ENCODE data around the gene ADD1.
A peak's percentile ranks its signal among the peaks of the same experiment; 100 is the strongest.

ADD1 gene

GRCh38 chr4:2961811-2962441, 118.3 kb downstream of the ADD1 start:
- H3K4me3 ChIP-seq = peak overlapping the region; percentile 80 to 82
- no peak overlapping the region for H3K27ac ChIP-seq
- DNase-seq = no peak
- intact Hi-C loops (cut with DNase I; ENCODE audit: low total_unique reads) = loop anchor here (5.0 kb wide), 1 partner anchor 200 kb away; no protein-coding TSS in a partner anchor
- H3K27me3 ChIP-seq = no peaks in the 10 kb centered on the region
- no peak for TF ChIP-seq CTCF (IDR thresholded peaks at IDR 0.05)
- H3K36me3 ChIP-seq = peaks cover 6 to 14% (median 9%) of the 10 kb centered on the region in 3 donors
- peaks cover 3 to 36% (median 20%) of the 10 kb centered on the region in 4 donors for H3K4me1 ChIP-seq
- H3K9me3 ChIP-seq = no peaks in the 10 kb centered on the region

- H3K36me3 ChIP-seq = peaks cover 0 to 7% (median 1%) of the 10 kb centered on the region in 3 donors
- DNase-seq = no peak
- no peaks in the 10 kb centered on the region for H3K9me3 ChIP-seq
- no peak for TF ChIP-seq CTCF (IDR thresholded peaks at IDR 0.05)
- H3K4me1 ChIP-seq = peaks cover 3 to 36% (median 20%) of the 10 kb centered on the region in 4 donors
- no peaks in the 10 kb centered on the region for H3K27me3 ChIP-seq
- intact Hi-C loops (cut with DNase I; ENCODE audit: low total_unique reads) = loop anchor here (5.0 kb wide), 1 partner anchor 200 kb away; no protein-coding TSS in a partner anchor
- peak overlapping the region; percentile 80 to 88 for H3K27ac ChIP-seq
- H3K4me3 ChIP-seq = peak overlapping the region; percentile 80 to 82
Measured at GRCh38 chr4:2962614-2963174, 119.0 kb downstream of the ADD1 start.

GRCh38 chr4:2963175-2963965, 119.7 kb downstream of the ADD1 start, which contains the start of the genes GRK4 and NOP14:
Gene GRK4 (plus strand): TSS chr4:2963571. CDS start chr4:2964071, 500 bp downstream.
Gene NOP14 (minus strand): TSS chr4:2963406. CDS start chr4:2963319, 87 bp downstream.
- Histone ChIP-seq H3K4me1 (peaks cover 3 to 35% (median 20%) of the 10 kb centered on the region in 4 donors), H3K27ac (peak within 1 kb of the TSS; percentile 80 to 88), H3K9me3 (no peaks in the 10 kb centered on the region), H3K27me3 (no peaks in the 10 kb centered on the region), H3K4me3 (peak within 1 kb of the TSS; percentile 80 to 82), H3K36me3 (no peaks in the 10 kb centered on the region)
- intact Hi-C loops (cut with DNase I; ENCODE audit: low total_unique reads) = loop anchor here (5.0 kb wide), 1 partner anchor 201 kb away; no protein-coding TSS in a partner anchor
- DNase-seq = peak; percentile 96 to 99
- peak in 1 of 2 experiments; percentile 28 for TF ChIP-seq CTCF (IDR thresholded peaks at IDR 0.05)

- intact Hi-C loops (cut with DNase I; ENCODE audit: low total_unique reads) = loop anchor here (5.0 kb wide), 1 partner anchor 202 kb away; no protein-coding TSS in a partner anchor
- TF ChIP-seq CTCF (IDR thresholded peaks at IDR 0.05) = no peak
- DNase-seq = peak; percentile 41 to 81
Measured at GRCh38 chr4:2963966-2964471, 120.4 kb downstream of the ADD1 start.

GRCh38 chr4:2964706-2965258, 121.1 kb downstream of the ADD1 start:
- intact Hi-C loops (cut with DNase I; ENCODE audit: low total_unique reads) = loop anchor here (5.0 kb wide), 1 partner anchor 202 kb away; no protein-coding TSS in a partner anchor
- no peaks in the 10 kb centered on the region for H3K27me3 ChIP-seq
- peaks cover 3 to 30% (median 20%) of the 10 kb centered on the region in 4 donors for H3K4me1 ChIP-seq
- TF ChIP-seq CTCF (IDR thresholded peaks at IDR 0.05) = no peak
- no peaks in the 10 kb centered on the region for H3K9me3 ChIP-seq
- H3K4me3 ChIP-seq = peak overlapping the region; percentile 80 to 82
- H3K27ac ChIP-seq = no peak overlapping the region
- no peak for DNase-seq
- H3K36me3 ChIP-seq = no peaks in the 10 kb centered on the region

More at GRCh38 chr4:2963966-2964471, 120.4 kb downstream of the ADD1 start:
- Histone ChIP-seq H3K36me3 (no peaks in the 10 kb centered on the region), H3K4me3 (peak overlapping the region; percentile 80 to 82), H3K9me3 (no peaks in the 10 kb centered on the region), H3K27me3 (no peaks in the 10 kb centered on the region), H3K27ac (peak overlapping the region; percentile 80 to 88), H3K4me1 (peaks cover 3 to 30% (median 20%) of the 10 kb centered on the region in 4 donors)
